HFFc6 (cell line): ENCODE measurements around the gene VCPKMT. TPM values are rescaled to one million over a fixed set of nuclear protein-coding genes. Genes with fewer than 3 reads are reported as not detected.

Experiments
- DNase-seq: peaks from one replicate; pipeline ENCODE4 v3.0.0-alpha.2; 2018
- H3K27ac Mint-ChIP-seq: 2 replicates; pipeline ENCODE4 v1.8.0; 2020; ENCODE audit warnings: mild to moderate bottlenecking, mixed read lengths
- H3K27me3 Mint-ChIP-seq: 2 replicates; pipeline ENCODE4 v1.8.0; 2021; ENCODE audit warnings: mild to moderate bottlenecking, moderate library complexity, mixed read lengths; ENCODE audit not compliant: insufficient read depth
- H3K36me3 Mint-ChIP-seq: 2 replicates; pipeline ENCODE4 v1.8.0; 2021; ENCODE audit warnings: low read depth, mixed read lengths
- H3K4me1 Mint-ChIP-seq: 2 replicates; pipeline ENCODE4 v1.8.0; 2020; ENCODE audit warnings: low read depth, mixed read lengths
- H3K4me3 Mint-ChIP-seq: 2 replicates; pipeline ENCODE4 v1.8.0; 2020; ENCODE audit warnings: mild to moderate bottlenecking, moderate library complexity, mixed read lengths
- H3K9me3 Mint-ChIP-seq: 2 replicates; pipeline ENCODE4 v1.8.0; 2020; ENCODE audit warnings: mild to moderate bottlenecking, mixed read lengths
- total RNA-seq, 6 experiments: library from RNA; stranded (reverse); fragmentation: NEBNext Ultra II Directional; extraction: Animal tissue kit (Norgen Biotek cat#: 25700); gene quantifications; 2 replicates in 1 of 6; 3 replicates in 5 of 6; pipeline ENCODE4 v1.2.3, GENCODE V29; 2021
- TF ChIP-seq, protein P1 (sequence below): fragments of 200-600 bp; sonication (generic); IDR thresholded peaks from 2 replicates; pipeline ENCODE4 v1.5.0; 2021; ENCODE audit warnings: antibody characterized with exemption, mild to moderate bottlenecking

The VCPKMT gene
- total RNA-seq, 6 experiments from 2014 or later, result 4.6 to 6.2 (median 5.4) TPM

DNA sequence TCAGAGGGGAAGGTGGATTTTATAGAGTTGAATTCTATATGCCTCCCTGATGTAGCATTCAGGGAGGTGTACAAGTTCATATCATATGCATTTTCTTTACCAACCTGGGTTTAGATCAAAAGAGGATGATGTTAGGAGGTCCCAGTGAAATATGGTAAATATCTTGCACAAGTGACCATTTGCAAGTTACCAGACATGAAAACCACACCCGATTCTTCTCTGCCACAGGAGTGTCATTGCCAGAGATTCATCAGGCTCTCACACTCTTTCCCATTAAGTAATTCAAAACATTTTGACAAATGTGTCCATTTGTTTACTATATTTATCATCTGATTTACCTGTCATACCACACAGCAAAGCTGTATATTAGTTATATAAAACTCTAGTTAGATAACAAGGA is 44.0 kb downstream of the VCPKMT start:
- Mint-ChIP-seq H3K4me3 (no peak overlapping the region), H3K9me3 (no peaks in the 10 kb centered on the region; the same call in 1 of the 2 replicates), H3K27ac (no peak overlapping the region), H3K4me1 (peaks cover 9% of the 10 kb centered on the region), H3K27me3 (peaks cover 2% of the 10 kb centered on the region; the same call in 1 of the 2 replicates), H3K36me3 (peaks cover 8% of the 10 kb centered on the region)
- no peak for DNase-seq
- TF ChIP-seq, protein P1, sequence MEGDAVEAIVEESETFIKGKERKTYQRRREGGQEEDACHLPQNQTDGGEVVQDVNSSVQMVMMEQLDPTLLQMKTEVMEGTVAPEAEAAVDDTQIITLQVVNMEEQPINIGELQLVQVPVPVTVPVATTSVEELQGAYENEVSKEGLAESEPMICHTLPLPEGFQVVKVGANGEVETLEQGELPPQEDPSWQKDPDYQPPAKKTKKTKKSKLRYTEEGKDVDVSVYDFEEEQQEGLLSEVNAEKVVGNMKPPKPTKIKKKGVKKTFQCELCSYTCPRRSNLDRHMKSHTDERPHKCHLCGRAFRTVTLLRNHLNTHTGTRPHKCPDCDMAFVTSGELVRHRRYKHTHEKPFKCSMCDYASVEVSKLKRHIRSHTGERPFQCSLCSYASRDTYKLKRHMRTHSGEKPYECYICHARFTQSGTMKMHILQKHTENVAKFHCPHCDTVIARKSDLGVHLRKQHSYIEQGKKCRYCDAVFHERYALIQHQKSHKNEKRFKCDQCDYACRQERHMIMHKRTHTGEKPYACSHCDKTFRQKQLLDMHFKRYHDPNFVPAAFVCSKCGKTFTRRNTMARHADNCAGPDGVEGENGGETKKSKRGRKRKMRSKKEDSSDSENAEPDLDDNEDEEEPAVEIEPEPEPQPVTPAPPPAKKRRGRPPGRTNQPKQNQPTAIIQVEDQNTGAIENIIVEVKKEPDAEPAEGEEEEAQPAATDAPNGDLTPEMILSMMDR, result no peak

DNA sequence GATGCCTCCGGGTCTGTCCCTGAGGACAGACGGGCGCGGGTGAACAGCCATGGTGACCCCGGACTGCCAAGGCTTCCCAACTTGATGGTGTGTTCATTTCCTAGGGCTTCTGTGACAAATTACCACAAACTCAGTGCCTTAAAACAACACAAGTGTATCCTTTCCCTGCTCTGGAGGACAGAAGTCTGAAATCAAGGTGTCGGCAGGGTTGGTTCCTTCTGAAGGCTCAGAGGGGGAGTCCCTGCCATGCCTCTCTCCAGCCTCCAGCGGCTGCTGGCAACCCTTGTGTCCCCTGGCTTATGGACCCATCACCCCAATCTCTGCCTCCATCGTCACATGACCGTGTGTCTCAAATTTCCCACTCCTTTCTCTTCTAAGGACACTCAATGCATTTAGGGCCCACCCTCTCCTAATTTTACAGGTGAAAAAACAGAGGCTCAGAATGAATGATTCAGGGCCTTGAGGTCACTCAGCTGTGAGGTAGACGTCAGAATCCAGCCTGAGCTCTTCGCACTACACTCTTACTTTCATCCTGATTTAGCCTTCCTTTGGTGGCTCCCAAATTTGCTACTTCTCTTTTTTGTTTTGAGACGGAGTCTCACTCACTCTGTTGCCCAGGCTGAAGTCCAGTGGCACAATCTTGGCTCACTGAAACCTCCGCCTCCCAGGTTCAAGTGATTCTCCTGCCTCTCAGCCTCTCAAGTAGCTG is 45.4 kb downstream of the VCPKMT start:
- TF ChIP-seq, protein P1, result no peak
- peaks cover 2% of the 10 kb centered on the region; the same call in 1 of the 2 replicates for H3K27me3 Mint-ChIP-seq
- peaks cover 8% of the 10 kb centered on the region for H3K36me3 Mint-ChIP-seq
- no peak overlapping the region for H3K4me3 Mint-ChIP-seq
- no peak overlapping the region for H3K27ac Mint-ChIP-seq
- no peaks in the 10 kb centered on the region; the same call in 1 of the 2 replicates for H3K9me3 Mint-ChIP-seq
- H3K4me1 Mint-ChIP-seq, result peaks cover 14% of the 10 kb centered on the region
- no peak for DNase-seq

DNA sequence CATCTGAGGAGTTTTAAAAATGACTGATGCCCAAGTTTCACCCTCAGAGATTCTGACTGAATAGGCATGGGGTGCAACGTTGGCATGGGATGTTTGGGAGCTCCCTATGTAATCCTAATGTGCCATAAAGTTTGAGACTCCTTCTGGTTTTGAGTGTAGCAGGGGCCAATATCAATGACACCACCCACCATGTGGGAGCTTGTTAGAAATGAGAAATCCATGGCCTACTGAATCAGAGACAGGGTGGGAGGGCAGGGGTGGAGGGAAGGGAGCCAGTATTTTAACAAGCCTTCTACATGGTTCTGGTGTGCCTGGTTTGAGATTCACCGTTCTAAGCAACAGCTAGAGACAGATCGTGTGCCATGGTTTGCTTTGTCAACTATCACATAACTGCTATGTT is 46.1 kb downstream of the VCPKMT start:
- Mint-ChIP-seq H3K27me3 (peaks cover 2% of the 10 kb centered on the region; the same call in 1 of the 2 replicates), H3K27ac (no peak overlapping the region), H3K4me1 (peaks cover 18% of the 10 kb centered on the region), H3K36me3 (peaks cover 8% of the 10 kb centered on the region), H3K9me3 (no peaks in the 10 kb centered on the region; the same call in 1 of the 2 replicates), H3K4me3 (no peak overlapping the region)
- DNase-seq, result no peak
- TF ChIP-seq, protein P1, result no peak

DNA sequence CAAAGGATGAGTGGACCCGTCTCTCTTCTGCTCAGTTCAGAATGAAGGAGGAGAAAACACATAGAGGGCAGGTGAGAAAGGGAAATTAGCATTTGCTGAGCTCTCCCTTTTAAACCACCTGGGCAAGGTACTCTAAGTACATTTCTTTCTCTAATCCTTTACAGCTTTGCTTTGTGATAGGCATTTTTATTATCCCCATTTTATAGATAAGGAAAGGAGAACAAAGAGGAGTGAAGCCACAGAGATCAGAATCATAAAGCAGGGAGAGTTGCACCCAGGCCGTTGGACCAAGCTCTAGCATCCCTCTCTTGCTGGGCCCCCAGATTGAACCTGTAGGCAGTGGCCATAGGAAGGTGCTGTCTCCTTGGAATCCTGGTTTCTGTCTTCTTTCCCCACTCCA is 47.0 kb downstream of the VCPKMT start:
- Mint-ChIP-seq H3K4me3 (no peak overlapping the region), H3K4me1 (peaks cover 25% of the 10 kb centered on the region)
- no peak for DNase-seq

DNA sequence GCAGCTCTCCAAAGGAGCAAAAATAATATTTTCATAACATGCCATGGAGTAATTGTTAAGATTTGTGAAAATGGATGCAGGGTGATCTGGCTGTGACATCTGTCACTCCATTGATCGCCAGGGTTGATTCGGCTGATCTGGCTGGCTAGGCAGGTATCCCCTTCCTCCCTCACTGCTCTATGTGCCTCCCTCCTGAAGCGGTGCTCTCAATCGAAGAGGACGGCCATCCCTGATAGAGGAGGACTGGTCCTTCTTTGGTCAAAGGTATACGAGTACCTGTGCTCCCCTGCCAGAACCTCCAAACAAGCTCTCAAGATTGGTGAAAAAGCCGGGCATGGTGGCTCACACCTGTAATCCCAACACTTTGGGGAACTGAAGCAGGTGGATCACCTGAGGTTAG is 47.9 kb downstream of the VCPKMT start:
- H3K27ac Mint-ChIP-seq, result no peak overlapping the region
- peaks cover 2% of the 10 kb centered on the region; the same call in 1 of the 2 replicates for H3K27me3 Mint-ChIP-seq
- peaks cover 8% of the 10 kb centered on the region for H3K36me3 Mint-ChIP-seq
- peaks cover 26% of the 10 kb centered on the region for H3K4me1 Mint-ChIP-seq
- DNase-seq, result no peak
- H3K4me3 Mint-ChIP-seq, result no peak overlapping the region
- TF ChIP-seq, protein P1, result no peak
- no peaks in the 10 kb centered on the region; the same call in 1 of the 2 replicates for H3K9me3 Mint-ChIP-seq

More for the DNA sequence above, 47.0 kb downstream of the VCPKMT start:
- TF ChIP-seq, protein P1, result no peak
- Mint-ChIP-seq H3K27ac (no peak overlapping the region), H3K9me3 (no peaks in the 10 kb centered on the region; the same call in 1 of the 2 replicates), H3K27me3 (peaks cover 2% of the 10 kb centered on the region; the same call in 1 of the 2 replicates), H3K36me3 (peaks cover 8% of the 10 kb centered on the region)
